ENCODE results near the gene NAA15.

NAA15 gene

DNA sequence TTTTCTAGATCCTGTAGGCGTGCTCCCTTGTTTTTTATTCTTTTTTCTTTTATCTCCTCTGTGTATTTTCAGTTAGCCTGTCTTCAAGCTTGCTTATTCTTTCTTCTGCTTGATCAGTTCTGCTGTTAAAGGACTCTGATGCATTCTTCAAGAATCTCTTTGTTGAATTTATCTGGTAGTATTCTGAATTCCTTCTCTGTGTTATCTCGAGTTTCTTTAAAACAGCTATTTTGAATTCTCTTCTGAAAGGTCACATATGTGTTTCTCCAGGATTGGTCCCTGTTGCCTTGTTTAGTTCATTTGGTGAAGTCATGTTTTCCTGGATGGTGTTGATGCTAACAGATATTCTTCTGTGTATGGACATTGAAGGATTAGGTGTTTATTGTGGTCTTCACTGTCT lies 167.9 kb downstream of the NAA15 start:
- peaks cover 0 to 3% of the 10 kb centered on the region in 2 donors for H3K9me3 ChIP-seq (ENCODE audit: control insufficient read depth in 1 of 2, low read length in 2 of 2)
- H3K36me3 ChIP-seq (ENCODE audit: control insufficient read depth in 1 of 2, insufficient read depth in 2 of 2, low read length in 2 of 2): peaks cover 0 to 14% of the 10 kb centered on the region in 2 donors
- no peak overlapping the region for H3K27ac ChIP-seq (ENCODE audit: low read length)
- H3K4me3 ChIP-seq (ENCODE audit: low read depth in 1 of 2, low read length in 2 of 2): no peak overlapping the region
- H3K27me3 ChIP-seq (ENCODE audit: low read depth, low read length): no peaks in the 10 kb centered on the region
- no peaks in the 10 kb centered on the region for H3K4me1 ChIP-seq (ENCODE audit: control insufficient read depth in 1 of 2, insufficient read depth in 2 of 2, low read length in 2 of 2)
